H4 (cell line): ENCODE data around the gene NOL6. TPM values are rescaled to one million over a fixed set of nuclear protein-coding genes. Genes with fewer than 3 reads are reported as not detected.
"Not testable (repeated sequence)": the region's sequence is repeated elsewhere in the genome, so short reads cannot be mapped to it uniquely, and the experiment has no call there.

Experiments used
- DNase-seq: peaks from one replicate; pipeline ENCODE4 v3.0.0-alpha.2; 2015; ENCODE audit warnings: low spot score
- total RNA-seq: library from RNA; depleted of rRNA; stranded (reverse); fragments of >200 nt; shearing (Covaris generic); gene quantifications from 2 replicates; pipeline ENCODE4 v1.2.3, GENCODE V29; 2014; rRNA removed

NOL6 gene
- total RNA-seq, 1 experiment from 2014 or later = 30.1 TPM

GRCh38 chr9:33435821-33436277 lies 37.9 kb downstream of the NOL6 start:
- DNase-seq = no peak

DNA sequence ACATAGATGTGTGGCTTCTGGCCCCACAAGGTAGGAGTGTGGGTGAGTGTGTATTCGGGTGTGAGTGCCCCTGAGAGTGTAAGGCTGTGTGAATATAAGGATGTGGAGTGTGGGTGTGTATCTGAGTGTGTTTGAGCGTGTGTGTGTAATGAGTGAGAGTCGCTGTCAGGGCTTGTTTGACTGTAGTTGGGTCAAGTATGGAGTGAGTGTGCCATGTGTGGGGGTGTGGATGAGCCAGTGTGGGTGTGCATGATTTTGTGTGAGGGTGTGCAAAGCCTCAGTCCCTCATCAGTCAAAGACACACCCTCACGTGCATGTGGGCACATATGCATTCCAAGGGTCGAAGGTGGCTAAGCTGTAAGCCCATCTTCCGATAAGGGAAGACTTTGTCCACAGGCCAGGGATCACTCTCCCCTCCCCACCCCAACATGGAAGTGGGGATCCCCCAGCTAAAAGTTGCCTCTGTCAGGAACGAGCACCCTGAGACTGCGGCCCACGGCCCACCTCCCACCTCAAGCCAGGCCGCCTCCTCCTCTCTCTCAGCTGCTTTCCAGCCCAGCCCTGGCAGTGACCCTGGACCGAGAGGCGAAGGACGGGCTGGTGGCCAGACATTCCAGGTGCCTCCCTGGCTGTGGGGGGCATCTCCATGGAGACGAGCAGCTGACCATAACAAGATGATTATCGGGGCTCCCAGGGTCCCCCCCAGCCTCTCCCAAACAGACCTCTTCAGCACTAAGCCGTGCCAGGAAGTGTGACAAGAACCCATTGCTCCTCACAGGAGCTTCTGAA lies 39.2 kb downstream of the NOL6 start:
- no peak for DNase-seq

- DNase-seq = no peak
Measured at GRCh38 chr9:33433871-33434270, 39.9 kb downstream of the NOL6 start.

DNA sequence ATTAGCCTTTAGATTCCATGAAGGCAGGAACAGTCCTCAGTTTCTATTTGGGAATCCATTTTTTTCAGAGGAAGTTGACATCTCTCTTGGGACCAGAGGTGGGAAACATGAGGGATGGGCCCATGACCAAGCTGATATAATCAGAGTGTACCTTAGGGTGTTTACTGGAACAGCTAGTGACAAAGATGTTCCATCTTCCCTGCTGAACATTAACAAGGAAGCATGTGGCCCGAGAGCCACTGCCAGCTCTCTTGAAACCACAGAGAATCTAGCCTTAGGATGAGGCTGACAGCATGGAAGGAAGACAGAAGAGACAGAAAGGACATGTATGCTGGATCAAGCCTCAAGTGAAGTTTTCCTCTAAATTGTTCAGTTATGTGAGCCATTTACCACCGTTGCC lies 42.3 kb downstream of the NOL6 start:
- DNase-seq = no peak

DNA sequence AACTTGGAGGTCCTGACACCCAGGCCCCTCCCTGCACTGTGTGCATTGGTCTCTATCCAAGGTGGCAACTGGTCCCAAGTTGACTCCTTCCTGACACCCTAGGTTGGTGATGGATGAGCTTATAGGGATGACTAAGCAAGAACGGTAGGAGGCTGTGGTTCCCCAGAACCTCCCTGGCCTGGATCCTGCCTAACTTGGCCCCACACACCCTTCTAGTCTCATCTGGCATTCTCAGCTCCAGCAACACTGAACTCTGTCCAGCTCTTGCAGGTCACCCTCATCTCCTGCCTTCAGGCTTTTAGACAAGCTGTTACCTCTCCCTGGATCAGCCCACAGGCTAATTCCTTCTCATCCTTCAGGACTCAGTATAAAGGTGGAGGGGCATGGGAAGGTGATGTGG lies 42.8 kb downstream of the NOL6 start:
- no peak for DNase-seq

DNA sequence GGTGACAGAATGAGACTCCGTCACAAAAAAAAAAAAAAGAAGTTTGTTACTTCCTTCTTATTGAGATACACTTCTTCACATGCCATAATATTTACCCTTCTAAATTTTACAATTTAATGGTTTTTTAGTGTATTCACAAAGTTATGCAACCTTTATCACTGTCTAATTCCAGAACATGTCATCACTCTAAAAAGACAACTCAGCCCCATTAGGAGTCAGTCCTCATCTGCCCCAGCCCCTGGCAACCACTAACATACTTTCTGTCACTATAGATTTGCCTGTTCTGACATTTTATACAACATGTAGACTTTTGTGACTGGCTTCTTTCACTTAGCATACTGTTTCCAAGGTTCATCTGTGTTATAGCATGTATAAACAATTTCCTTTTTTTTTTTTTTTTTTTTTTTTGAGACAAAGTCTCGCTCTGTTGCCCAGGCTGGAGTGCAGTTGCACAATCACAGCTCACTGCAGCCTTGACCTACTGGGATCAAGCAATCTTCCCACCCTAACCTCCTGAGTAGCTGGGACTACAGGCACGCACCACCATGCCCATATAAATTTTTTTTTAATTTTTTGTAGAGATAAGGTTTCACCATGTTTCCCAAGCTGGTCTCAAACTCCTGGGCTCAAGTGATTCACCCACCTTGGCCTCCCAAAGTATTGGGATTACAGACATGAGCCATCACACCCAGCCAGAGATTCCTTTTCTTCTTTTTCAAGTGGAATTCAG lies 44.3 kb downstream of the NOL6 start:
- DNase-seq = no peak

DNA sequence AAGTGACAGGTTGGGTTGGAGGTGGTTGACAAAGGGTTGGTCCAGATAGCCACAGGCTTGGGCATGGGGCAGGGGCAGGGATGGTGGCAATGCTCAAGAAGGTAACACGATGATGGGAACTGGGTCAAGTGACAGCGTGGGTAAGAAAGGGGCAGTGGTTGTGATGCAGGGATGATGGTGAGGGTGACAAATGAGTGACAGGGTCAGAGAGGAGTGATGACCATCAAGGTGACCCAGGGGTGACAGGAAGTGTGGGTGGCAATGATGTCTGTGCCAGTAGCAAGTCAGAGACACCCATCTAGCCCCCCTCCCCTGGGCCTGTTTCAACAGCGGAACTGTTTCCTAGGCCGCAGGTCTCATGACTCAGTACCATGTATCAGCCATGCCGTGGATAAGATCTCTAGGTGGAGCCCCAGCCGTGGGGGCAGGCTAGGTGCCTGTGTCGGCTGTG lies 46.9 kb downstream of the NOL6 start:
- DNase-seq = no peak

DNA sequence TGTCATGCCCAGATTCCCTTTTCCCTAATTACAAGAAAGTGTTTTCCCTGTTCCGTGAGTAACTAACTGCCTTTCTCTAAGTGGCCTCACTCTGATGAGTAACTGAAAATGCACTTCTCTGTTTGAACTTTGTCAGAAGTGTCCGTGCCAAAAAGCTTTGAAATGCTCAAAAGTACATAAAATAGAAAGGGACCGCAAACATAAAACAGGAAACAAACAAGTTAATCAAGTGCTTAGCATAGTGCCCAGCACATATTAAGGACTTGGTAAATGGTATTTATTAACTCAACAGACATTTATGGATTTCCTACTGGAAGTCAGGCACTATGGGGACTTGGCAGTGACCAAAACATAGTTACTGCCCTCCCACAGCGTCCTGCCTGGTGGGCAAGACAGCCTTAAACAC lies 48.6 kb downstream of the NOL6 start:
- DNase-seq = no peak

GRCh38 chr9:33424492-33424891 lies 49.2 kb downstream of the NOL6 start:
- not testable (repeated sequence) for DNase-seq

DNA sequence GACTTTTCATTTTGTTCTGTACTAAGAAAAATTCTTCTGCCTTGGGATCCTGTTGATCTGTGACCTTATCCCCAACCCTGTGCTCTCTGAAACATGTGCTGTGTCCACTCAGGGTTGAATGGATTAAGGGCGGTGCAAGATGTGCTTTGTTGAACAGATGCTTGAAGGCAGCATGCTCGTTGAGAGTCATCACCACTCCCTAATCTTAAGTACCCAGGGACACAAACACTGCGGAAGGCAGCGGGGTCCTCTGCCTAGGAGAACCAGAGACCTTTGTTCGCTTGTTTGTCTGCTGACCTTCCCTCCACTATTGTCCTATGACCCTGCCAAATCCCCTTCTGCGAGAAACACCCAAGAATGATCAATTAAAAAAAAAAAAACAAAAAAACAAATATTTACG lies 49.7 kb downstream of the NOL6 start:
- DNase-seq = not testable (repeated sequence)

DNA sequence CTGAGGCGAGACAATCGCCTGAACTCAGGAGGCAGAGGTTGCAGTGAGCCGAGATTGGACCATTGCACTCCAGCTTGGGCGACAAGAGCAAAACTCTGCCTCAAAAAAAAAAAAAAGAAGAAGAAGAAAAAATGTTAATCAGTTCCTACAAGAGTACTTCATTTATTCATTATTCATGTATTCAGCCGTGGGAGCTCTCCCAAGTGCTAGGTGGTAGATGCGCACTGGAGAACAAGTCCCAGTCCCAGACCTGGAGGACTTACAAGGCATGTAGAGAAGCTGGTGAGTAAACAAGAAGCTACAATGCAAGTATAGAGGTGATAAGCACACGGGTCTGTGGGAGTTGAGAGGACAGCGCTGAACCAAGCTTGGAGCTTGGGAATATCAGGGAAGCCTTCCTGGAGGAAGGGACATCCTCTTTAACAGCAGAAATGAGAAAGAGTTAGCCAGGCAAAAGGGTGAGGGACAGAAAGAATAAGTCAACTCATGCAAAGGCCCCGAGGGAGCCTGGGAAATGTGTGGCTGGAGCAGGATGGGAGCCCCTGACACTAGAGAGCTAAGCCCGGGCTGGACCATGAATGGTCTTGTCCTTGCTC lies 53.9 kb downstream of the NOL6 start:
- DNase-seq = no peak

GRCh38 chr9:33418090-33418489 lies 55.6 kb downstream of the NOL6 start:
- no peak for DNase-seq

GRCh38 chr9:33416996-33417395 lies 56.7 kb downstream of the NOL6 start:
- no peak for DNase-seq

DNA sequence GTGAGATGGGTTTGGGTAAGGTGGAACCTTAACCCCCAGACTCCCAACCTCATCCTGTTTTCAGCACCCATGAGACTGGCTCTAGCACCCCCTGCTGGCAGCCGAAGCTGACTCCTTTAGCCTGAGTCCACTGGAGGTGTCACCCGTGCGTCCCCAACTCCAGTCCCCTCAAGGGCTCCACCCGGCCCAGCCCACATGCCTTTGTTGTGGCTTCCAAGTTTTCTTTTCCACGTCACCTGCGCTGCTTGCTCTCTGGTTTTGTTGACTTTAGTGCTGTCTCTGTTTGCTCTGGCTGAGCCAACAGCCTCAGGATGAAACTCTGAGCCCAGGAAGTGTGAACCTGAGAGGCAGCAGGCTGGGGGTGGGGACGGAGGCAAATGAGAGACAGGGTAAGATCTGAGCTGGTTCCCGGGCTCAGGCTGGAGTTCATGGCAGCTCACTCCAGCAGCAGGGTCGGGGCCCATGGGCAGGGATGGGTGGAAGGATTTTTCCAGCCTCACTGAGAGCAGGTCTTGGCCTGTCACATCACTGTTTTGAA lies 58.2 kb downstream of the NOL6 start:
- DNase-seq = peak; percentile 61

- no peak for DNase-seq
Measured at GRCh38 chr9:33414889-33415500, 58.7 kb downstream of the NOL6 start.

DNA sequence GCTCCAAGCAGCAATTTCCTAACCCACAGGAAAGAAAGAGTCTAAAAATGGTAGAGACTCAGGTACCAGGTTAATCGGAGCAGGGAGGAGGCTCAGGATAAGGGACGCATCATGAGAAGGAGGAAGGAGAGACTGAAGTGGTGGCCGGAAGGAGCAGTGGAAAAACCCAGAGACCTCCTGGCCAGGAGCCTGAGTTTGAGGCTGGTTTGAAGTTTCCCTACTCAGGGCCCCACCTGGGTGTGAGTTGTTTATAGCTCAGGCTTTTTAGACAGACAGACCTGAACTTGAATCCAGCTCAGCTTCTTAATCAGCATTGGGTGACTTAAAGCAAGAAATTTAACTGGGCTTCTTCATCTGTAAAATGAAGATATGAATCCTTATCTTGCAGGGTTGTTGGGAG lies 59.5 kb downstream of the NOL6 start:
- DNase-seq = no peak

Other genes starting within 250 kb of the NOL6 start
- gene SPINK4, start 233.8 kb downstream of the NOL6 start, total RNA-seq = 4.5 TPM in 1 of 2 replicates, not detected in the other
- gene BAG1, start 209.2 kb downstream of the NOL6 start, total RNA-seq = 58.8 and 67.4 TPM in 2 replicates
- gene CHMP5, start 208.9 kb downstream of the NOL6 start, total RNA-seq = 129 and 164 TPM in 2 replicates
- gene NFX1, start 183.4 kb downstream of the NOL6 start, total RNA-seq = 15.2 and 19.8 TPM in 2 replicates
- 0.97 TPM in 1 of 2 replicates, not detected in the other for gene AQP7, start 71.4 kb downstream of the NOL6 start, total RNA-seq
- gene AQP3, start 26.3 kb downstream of the NOL6 start, total RNA-seq = 15.9 and 18.3 TPM in 2 replicates
- 0.75 TPM in 1 of 2 replicates, not detected in the other for gene ANKRD18B, start 50.3 kb upstream of the NOL6 start, total RNA-seq